ENCODE results near the gene PPP6R3.

GRCh38 chr11:68438658-68439259, 21.8 kb upstream of the PPP6R3 start:
- TF ChIP-seq EZH2 (IDR thresholded peaks at IDR 0.05; ENCODE audit: borderline replicate concordance, low read length), result no peak
- TF ChIP-seq CTCF (conservative IDR thresholded peaks at IDR 0.05 in 1 of 2, IDR thresholded peaks at IDR 0.05 in 1 of 2; ENCODE audit: extremely low read depth in 1 of 2, insufficient read depth in 1 of 2, low read depth in 1 of 2, low read length in 2 of 2), result no peak
